Inflammatory macrophage (primary cell): ENCODE measurements around the gene NOP58.
"Not testable (repeated sequence)": the region's sequence is repeated elsewhere in the genome, so short reads cannot be mapped to it uniquely, and the experiment has no call there.

Experiments used
- DNase-seq, 2 donors: peaks; one replicate each; pipeline ENCODE4 v3.0.0-alpha.2; 2020 to 2022
- total RNA-seq, 18 experiments: gene quantifications; one replicate each; lab custom pipeline; 2026; ENCODE audit warnings: mixed read lengths in 6 of 18, inconsistent platforms in 2 of 18; lab: John Stamatoyannopoulos, UW

The NOP58 gene
- total RNA-seq: 10.8 to 57.3 (median 41.8) reads per million in 18 experiments

GRCh38 chr2:202265467-202266277 lies at the start of gene NOP58:
TSS of gene NOP58 (plus strand) at chr2:202265763. CDS start at chr2:202265942, 179 bp downstream.
- peak; percentile 95 to 96 for DNase-seq

- DNase-seq: no peak
Measured at GRCh38 chr2:202221873-202222272, 43.7 kb upstream of the NOP58 start.

GRCh38 chr2:202237787-202238233 lies 27.8 kb upstream of the NOP58 start:
- peak; percentile 13 to 40 for DNase-seq

- peak; percentile 84 to 89 for DNase-seq
Measured at GRCh38 chr2:202238234-202239197, 27.0 kb upstream of the NOP58 start, which contains the start of gene SUMO1. TSS of gene SUMO1 (minus strand) at chr2:202238597. CDS start at chr2:202238451, 146 bp downstream.

GRCh38 chr2:202247710-202248109 lies 17.9 kb upstream of the NOP58 start:
- DNase-seq: not testable (repeated sequence)

GRCh38 chr2:202249521-202250253 lies 15.9 kb upstream of the NOP58 start:
- no peak for DNase-seq

- DNase-seq: no peak
Measured at GRCh38 chr2:202251494-202251893, 14.1 kb upstream of the NOP58 start.

GRCh38 chr2:202261531-202261930 lies 4.0 kb upstream of the NOP58 start:
- no peak for DNase-seq

- DNase-seq: no peak
Measured at GRCh38 chr2:202267495-202267894, 1.9 kb downstream of the NOP58 start.

GRCh38 chr2:202269585-202269984 lies 4.0 kb downstream of the NOP58 start:
- DNase-seq: no peak

- no peak for DNase-seq
Measured at GRCh38 chr2:202270487-202270886, 4.9 kb downstream of the NOP58 start.

- peak; percentile 23 to 36 for DNase-seq
Measured at GRCh38 chr2:202276078-202276720, 10.6 kb downstream of the NOP58 start.

GRCh38 chr2:202278036-202278760 lies 12.6 kb downstream of the NOP58 start:
- DNase-seq: no peak

GRCh38 chr2:202278944-202279343 lies 13.4 kb downstream of the NOP58 start:
- DNase-seq: peak; percentile 34 to 38

- DNase-seq: no peak
Measured at GRCh38 chr2:202286595-202286994, 21.0 kb downstream of the NOP58 start.

- DNase-seq: no peak
Measured at GRCh38 chr2:202289394-202290204, 24.0 kb downstream of the NOP58 start.

- DNase-seq: no peak
Measured at GRCh38 chr2:202290316-202290715, 24.8 kb downstream of the NOP58 start.

- DNase-seq: no peak
Measured at GRCh38 chr2:202290970-202291369, 25.4 kb downstream of the NOP58 start.

GRCh38 chr2:202299712-202300111 lies 34.1 kb downstream of the NOP58 start:
- DNase-seq: no peak

- DNase-seq: no peak
Measured at GRCh38 chr2:202306034-202306433, 40.5 kb downstream of the NOP58 start.
